Gastroesophageal sphincter (tissue), 4 donors: ENCODE measurements around the gene STARD9. TPM values are rescaled to one million over a fixed set of nuclear protein-coding genes. Genes with fewer than 3 reads are reported as not detected.

Experiments used
- ATAC-seq: fragments of 150-250 bp; one replicate; pipeline ENCODE4 v1.9.1; 2016; ENCODE audit warnings: mild to moderate bottlenecking, moderate library complexity
- H3K27ac ChIP-seq, 4 donors: fragments of 200-600 bp; sonication (generic) in 3 of 4; 1 replicate in 3 of 4; 2 replicates in 1 of 4; pipeline ENCODE4 v1.5.1; 2016 to 2019
- H3K27me3 ChIP-seq: fragments of 200-600 bp; sonication (generic); one replicate; pipeline ENCODE4 v1.5.1; 2019
- H3K36me3 ChIP-seq, 2 donors: fragments of 200-600 bp; sonication (generic); one replicate each; pipeline ENCODE4 v1.5.1; 2019; ENCODE audit warnings: control low read depth in 1 of 2
- H3K4me1 ChIP-seq, 3 donors: fragments of 200-600 bp; sonication (generic); 1 replicate in 2 of 3; 2 replicates in 1 of 3; pipeline ENCODE4 v1.5.1; 2016 to 2019; ENCODE audit warnings: control low read depth in 2 of 3
- H3K4me3 ChIP-seq, 2 donors: fragments of 200-600 bp; sonication (generic); one replicate each; pipeline ENCODE4 v1.5.1; 2019; ENCODE audit warnings: mild to moderate bottlenecking in 1 of 2, moderate library complexity in 1 of 2
- H3K9me3 ChIP-seq, 3 donors: fragments of 200-600 bp; sonication (generic); one replicate each; pipeline ENCODE4 v1.5.1; 2017 to 2019; ENCODE audit warnings: control low read depth in 2 of 3
- CTCF ChIP-seq, 4 experiments: fragments of 200-600 bp in 2 of 4; fragments of 450-650 bp in 2 of 4; sonication (generic) in 1 of 4; IDR thresholded peaks; one replicate each; pipeline ENCODE4 v1.5.1; 2017 to 2019; ENCODE audit warnings: antibody characterized with exemption in 4 of 4, mild to moderate bottlenecking in 2 of 4, moderate library complexity in 2 of 4
- EP300 ChIP-seq: sonication (generic); formaldehyde crosslinking; IDR thresholded peaks from one replicate; pipeline ENCODE4 v1.6.1; 2017; ENCODE audit warnings: antibody characterized with exemption, mild to moderate bottlenecking
- POLR2A ChIP-seq, 2 donors: fragments of 450-650 bp; IDR thresholded peaks; one replicate each; pipeline ENCODE4 v1.6.1; 2017; ENCODE audit warnings: antibody characterized with exemption in 2 of 2, mild to moderate bottlenecking in 2 of 2, moderate library complexity in 1 of 2
- POLR2AphosphoS5 ChIP-seq: sonication (generic); formaldehyde crosslinking; IDR thresholded peaks from one replicate; pipeline ENCODE4 v1.6.1; 2017; ENCODE audit warnings: antibody characterized with exemption
- WGBS, 2 donors: methylation state at CpG; one replicate each; pipeline ENCODE4 v1.1.5; 2018; ENCODE audit warnings: low coverage in 1 of 2; 5-methylcytosine and 5-hydroxymethylcytosine counted together
- total RNA-seq, 4 donors: library from RNA; depleted of rRNA; stranded (reverse); fragments of >200 nt; gene quantifications; one replicate each; pipeline ENCODE4 v1.1.0, GENCODE V29; 2016

The STARD9 gene
- total RNA-seq, 4 donors from 2014 or later = 15.5 to 78.4 (median 29.1) TPM

- Histone ChIP-seq H3K4me1 (peaks cover 0 to 62% (median 0%) of the 10 kb centered on the region in 3 donors), H3K36me3 (peaks cover 0 to 100% of the 10 kb centered on the region in 2 donors), H3K9me3 (no peaks in the 10 kb centered on the region), H3K27me3 (no peaks in the 10 kb centered on the region), H3K27ac (peak overlapping the region in 1 of 4 donors; percentile 1), H3K4me3 (no peak overlapping the region)
- TF ChIP-seq POLR2AphosphoS5 = no peak
- TF ChIP-seq CTCF (IDR thresholded peaks at IDR 0.05) = no peak
- TF ChIP-seq POLR2A (IDR thresholded peaks at IDR 0.05) = no peak
- no peak for TF ChIP-seq EP300
- no peak for ATAC-seq
- 80% methylated on average over 1 to 3 of the region's 12 CpGs for WGBS, 2 donors
These were observed 150.0 kb downstream of the STARD9 start for GRCh38 chr15:42725331-42725903.

GRCh38 chr15:42726114-42726513, 150.7 kb downstream of the STARD9 start:
- Histone ChIP-seq H3K4me3 (no peak overlapping the region), H3K27ac (peak overlapping the region in 1 of 4 donors; percentile 48), H3K36me3 (peaks cover 0 to 100% of the 10 kb centered on the region in 2 donors), H3K4me1 (peaks cover 0 to 55% (median 0%) of the 10 kb centered on the region in 3 donors), H3K27me3 (no peaks in the 10 kb centered on the region), H3K9me3 (no peaks in the 10 kb centered on the region)
- WGBS, 2 donors = 80 to 100% methylated on average over 1 of the region's 11 CpGs
- ATAC-seq = no peak
- no peak for TF ChIP-seq POLR2A (IDR thresholded peaks at IDR 0.05)
- TF ChIP-seq CTCF (IDR thresholded peaks at IDR 0.05) = no peak
- TF ChIP-seq POLR2AphosphoS5 = no peak

GRCh38 chr15:42727750-42728381, 152.5 kb downstream of the STARD9 start:
- no peak for ATAC-seq
- TF ChIP-seq EP300 (no peak), CTCF (IDR thresholded peaks at IDR 0.05) (no peak), POLR2AphosphoS5 (no peak), POLR2A (IDR thresholded peaks at IDR 0.05) (no peak)
- 20 to 60% methylated on average over 1 to 2 of the region's 13 CpGs for WGBS, 2 donors
- Histone ChIP-seq H3K36me3 (peaks cover 0 to 100% of the 10 kb centered on the region in 2 donors), H3K4me1 (peaks cover 0 to 47% (median 0%) of the 10 kb centered on the region in 3 donors), H3K27ac (peak overlapping the region in 3 of 4 donors; percentile 29 to 48 (median 40)), H3K27me3 (no peaks in the 10 kb centered on the region), H3K9me3 (no peaks in the 10 kb centered on the region), H3K4me3 (no peak overlapping the region)

- 92% methylated on average over 2 of the region's 5 CpGs; no CpG with 5 or more reads in 1 of the 2 donors for WGBS, 2 donors
- Histone ChIP-seq H3K4me3 (no peak overlapping the region), H3K9me3 (no peaks in the 10 kb centered on the region), H3K36me3 (peaks cover 0 to 100% of the 10 kb centered on the region in 2 donors), H3K4me1 (peaks cover 0 to 48% (median 0%) of the 10 kb centered on the region in 3 donors), H3K27ac (peak overlapping the region in 2 of 4 donors; percentile 23 to 38), H3K27me3 (no peaks in the 10 kb centered on the region)
- ATAC-seq = no peak
- TF ChIP-seq EP300 (no peak), POLR2AphosphoS5 (no peak), CTCF (IDR thresholded peaks at IDR 0.05) (no peak), POLR2A (IDR thresholded peaks at IDR 0.05) (no peak)
These were observed 153.2 kb downstream of the STARD9 start for GRCh38 chr15:42728560-42728959.

GRCh38 chr15:42728972-42729371, 153.6 kb downstream of the STARD9 start:
- H3K27me3 ChIP-seq = no peaks in the 10 kb centered on the region
- 75 to 81% methylated on average over 2 to 8 of the region's 14 CpGs for WGBS, 2 donors
- TF ChIP-seq POLR2A (IDR thresholded peaks at IDR 0.05) (no peak), CTCF (IDR thresholded peaks at IDR 0.05) (no peak), POLR2AphosphoS5 (no peak), EP300 (no peak)
- no peak for ATAC-seq
- peaks cover 0 to 52% (median 0%) of the 10 kb centered on the region in 3 donors for H3K4me1 ChIP-seq
- peaks cover 0 to 100% of the 10 kb centered on the region in 2 donors for H3K36me3 ChIP-seq
- H3K4me3 ChIP-seq = no peak overlapping the region
- peak overlapping the region in 2 of 4 donors; percentile 23 to 38 for H3K27ac ChIP-seq
- no peaks in the 10 kb centered on the region for H3K9me3 ChIP-seq
